Liver (tissue), 9 donors: ENCODE measurements around the gene EXT2. TPM values are rescaled to one million over a fixed set of nuclear protein-coding genes. Genes with fewer than 3 reads are reported as not detected.

Experiments used
- DNase-seq: peaks from one replicate; pipeline ENCODE4 v3.0.0-alpha.2; 2017; ENCODE audit warnings: low spot score
- H3K27ac ChIP-seq, 2 donors: one replicate each; pipeline ENCODE4 v1.7.0; 2013; ENCODE audit warnings: inconsistent platforms in 2 of 2, low read length in 2 of 2, control low read depth in 1 of 2, low read depth in 1 of 2, mild to moderate bottlenecking in 1 of 2
- H3K27me3 ChIP-seq, 4 donors: one replicate each; pipeline versions ENCODE4 v1.6.1 to v1.7.0; 2013; ENCODE audit warnings: low read length in 3 of 4, inconsistent platforms in 1 of 4, mild to moderate bottlenecking in 1 of 4, moderate library complexity in 1 of 4; ENCODE audit not compliant: control insufficient read depth in 4 of 4, insufficient read depth in 4 of 4
- H3K36me3 ChIP-seq, 4 donors: one replicate each; pipeline versions ENCODE4 v1.6.1 to v1.7.0; 2013; ENCODE audit warnings: low read length in 3 of 4, mild to moderate bottlenecking in 3 of 4, low read depth in 1 of 4, moderate library complexity in 1 of 4; ENCODE audit not compliant: control insufficient read depth in 4 of 4, insufficient read depth in 3 of 4
- H3K4me1 ChIP-seq, 4 donors: one replicate each; pipeline versions ENCODE4 v1.6.1 to v1.7.0; 2013; ENCODE audit warnings: low read length in 3 of 4, mild to moderate bottlenecking in 3 of 4, moderate library complexity in 1 of 4; ENCODE audit not compliant: control insufficient read depth in 4 of 4, insufficient read depth in 4 of 4
- H3K4me3 ChIP-seq, 3 donors: one replicate each; pipeline versions ENCODE4 v1.6.1 to v1.7.0; 2013; ENCODE audit warnings: low read length in 3 of 3, control low read depth in 1 of 3, low read depth in 1 of 3, mild to moderate bottlenecking in 1 of 3
- H3K9ac ChIP-seq, 2 donors: one replicate each; pipeline ENCODE4 v1.7.0; 2013; ENCODE audit warnings: low read length in 2 of 2, mild to moderate bottlenecking in 2 of 2, moderate library complexity in 2 of 2, control low read depth in 1 of 2, low read depth in 1 of 2
- H3K9me3 ChIP-seq, 4 donors: one replicate each; pipeline versions ENCODE4 v1.6.1 to v1.7.0; 2013; ENCODE audit warnings: low read length in 3 of 4; ENCODE audit not compliant: control insufficient read depth in 4 of 4
- CTCF ChIP-seq: fragments of 150-350 bp; IDR thresholded peaks from 2 replicates; pipeline ENCODE4 v1.5.1; 2017; ENCODE audit warnings: improper control_type of control experiment, low read depth, low read length; ENCODE audit not compliant: missing input control
- EGR1 ChIP-seq, 2 donors: IDR thresholded peaks; 2 replicates each; pipeline ENCODE4 v1.6.1; 2016 to 2018; ENCODE audit warnings: antibody characterized with exemption in 2 of 2, low read depth in 2 of 2
- FOXA1 ChIP-seq: IDR thresholded peaks from 2 replicates; pipeline ENCODE4 v1.6.1; 2016; ENCODE audit warnings: antibody characterized with exemption
- FOXA2 ChIP-seq: IDR thresholded peaks from 2 replicates; pipeline ENCODE4 v1.6.1; 2016; ENCODE audit warnings: antibody characterized with exemption
- GABPA ChIP-seq, 2 donors: IDR thresholded peaks in 1 of 2; conservative IDR thresholded peaks in 1 of 2; 2 replicates each; pipeline ENCODE4 v1.6.1; 2016; ENCODE audit warnings: antibody characterized with exemption in 2 of 2, mild to moderate bottlenecking in 1 of 2, moderate library complexity in 1 of 2
- HNF4A ChIP-seq, 2 donors: conservative IDR thresholded peaks; 2 replicates each; pipeline ENCODE4 v1.6.1; 2016; ENCODE audit warnings: antibody characterized with exemption in 2 of 2, mild to moderate bottlenecking in 2 of 2
- HNF4G ChIP-seq: IDR thresholded peaks from 2 replicates; pipeline ENCODE4 v1.6.1; 2016; ENCODE audit warnings: antibody characterized with exemption
- MAX ChIP-seq: IDR thresholded peaks from 2 replicates; pipeline ENCODE4 v1.6.1; 2016; ENCODE audit warnings: antibody characterized with exemption
- NR2F2 ChIP-seq: IDR thresholded peaks from 2 replicates; pipeline ENCODE4 v1.6.1; 2016; ENCODE audit warnings: antibody characterized with exemption
- RXRA ChIP-seq, 2 donors: IDR thresholded peaks; 2 replicates each; pipeline ENCODE4 v1.6.1; 2017 to 2018; ENCODE audit warnings: antibody characterized with exemption in 2 of 2, mild to moderate bottlenecking in 1 of 2
- SP1 ChIP-seq: IDR thresholded peaks from 2 replicates; pipeline ENCODE4 v1.6.1; 2018; ENCODE audit warnings: antibody characterized with exemption, mild to moderate bottlenecking
- TAF1 ChIP-seq: conservative IDR thresholded peaks from 2 replicates; pipeline ENCODE4 v1.6.1; 2016; ENCODE audit warnings: antibody characterized with exemption, mild to moderate bottlenecking
- YY1 ChIP-seq: IDR thresholded peaks from 2 replicates; pipeline ENCODE4 v1.6.1; 2016; ENCODE audit warnings: antibody characterized with exemption, mild to moderate bottlenecking
- WGBS: extraction: QIAGEN DNeasy Blood & Tissue Kit; methylation state at CpG from one replicate; pipeline ENCODE4 v1.1.7; 2013; 5-methylcytosine and 5-hydroxymethylcytosine counted together
- polyA plus RNA-seq, 2 donors: library from polyadenylated mRNA; stranded (reverse) in 1 of 2; unstranded in 1 of 2; fragments of 200-250 nt in 1 of 2; fragments of >200 nt in 1 of 2; fragmentation: Nextera tagmentation in 1 of 2; extraction: Ambion mirVana in 1 of 2; gene quantifications; one replicate each; pipeline versions ENCODE4 v1.2.1 to v1.2.3, GENCODE V29; 2013 to 2015
- total RNA-seq, 2 donors: library from RNA; depleted of rRNA; stranded (reverse); fragments of >200 nt; gene quantifications; one replicate each; pipeline ENCODE4 v1.2.3, GENCODE V29; 2014
- TF ChIP-seq, protein P1 (sequence below): IDR thresholded peaks from 2 replicates; pipeline ENCODE4 v1.6.1; 2016; ENCODE audit warnings: antibody characterized with exemption
- TF ChIP-seq, protein P2 (sequence below): IDR thresholded peaks from 2 replicates; pipeline ENCODE4 v1.6.1; 2016; ENCODE audit warnings: antibody characterized with exemption, mild to moderate bottlenecking
- donor health status: healthy.
- donor health status: healthy.
- donor health status: healthy.
- donor health status: healthy.
- donor health status: healthy.

Gene EXT2
- total and polyA plus RNA-seq, 4 donors = 8.4 to 36.1 (median 29.8) TPM

- Histone ChIP-seq H3K27me3 (peaks cover 0 to 3% (median 0%) of the 10 kb centered on the region in 4 donors), H3K4me3 (no peak overlapping the region), H3K4me1 (no peaks in the 10 kb centered on the region), H3K9ac (no peak overlapping the region), H3K27ac (no peak overlapping the region), H3K9me3 (no peaks in the 10 kb centered on the region), H3K36me3 (no peaks in the 10 kb centered on the region)
- no peak for DNase-seq
- WGBS = 79% methylated on average over 3 of the region's 3 CpGs
- TF ChIP-seq HNF4G = no peak
- TF ChIP-seq FOXA1 = no peak
- TF ChIP-seq RXRA (IDR thresholded peaks at IDR 0.05) = no peak
- no peak for TF ChIP-seq CTCF
- TF ChIP-seq MAX = no peak
- TF ChIP-seq YY1 = no peak
- TF ChIP-seq, protein P1, sequence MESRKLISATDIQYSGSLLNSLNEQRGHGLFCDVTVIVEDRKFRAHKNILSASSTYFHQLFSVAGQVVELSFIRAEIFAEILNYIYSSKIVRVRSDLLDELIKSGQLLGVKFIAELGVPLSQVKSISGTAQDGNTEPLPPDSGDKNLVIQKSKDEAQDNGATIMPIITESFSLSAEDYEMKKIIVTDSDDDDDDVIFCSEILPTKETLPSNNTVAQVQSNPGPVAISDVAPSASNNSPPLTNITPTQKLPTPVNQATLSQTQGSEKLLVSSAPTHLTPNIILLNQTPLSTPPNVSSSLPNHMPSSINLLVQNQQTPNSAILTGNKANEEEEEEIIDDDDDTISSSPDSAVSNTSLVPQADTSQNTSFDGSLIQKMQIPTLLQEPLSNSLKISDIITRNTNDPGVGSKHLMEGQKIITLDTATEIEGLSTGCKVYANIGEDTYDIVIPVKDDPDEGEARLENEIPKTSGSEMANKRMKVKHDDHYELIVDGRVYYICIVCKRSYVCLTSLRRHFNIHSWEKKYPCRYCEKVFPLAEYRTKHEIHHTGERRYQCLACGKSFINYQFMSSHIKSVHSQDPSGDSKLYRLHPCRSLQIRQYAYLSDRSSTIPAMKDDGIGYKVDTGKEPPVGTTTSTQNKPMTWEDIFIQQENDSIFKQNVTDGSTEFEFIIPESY = no peak
- TF ChIP-seq, protein P2, sequence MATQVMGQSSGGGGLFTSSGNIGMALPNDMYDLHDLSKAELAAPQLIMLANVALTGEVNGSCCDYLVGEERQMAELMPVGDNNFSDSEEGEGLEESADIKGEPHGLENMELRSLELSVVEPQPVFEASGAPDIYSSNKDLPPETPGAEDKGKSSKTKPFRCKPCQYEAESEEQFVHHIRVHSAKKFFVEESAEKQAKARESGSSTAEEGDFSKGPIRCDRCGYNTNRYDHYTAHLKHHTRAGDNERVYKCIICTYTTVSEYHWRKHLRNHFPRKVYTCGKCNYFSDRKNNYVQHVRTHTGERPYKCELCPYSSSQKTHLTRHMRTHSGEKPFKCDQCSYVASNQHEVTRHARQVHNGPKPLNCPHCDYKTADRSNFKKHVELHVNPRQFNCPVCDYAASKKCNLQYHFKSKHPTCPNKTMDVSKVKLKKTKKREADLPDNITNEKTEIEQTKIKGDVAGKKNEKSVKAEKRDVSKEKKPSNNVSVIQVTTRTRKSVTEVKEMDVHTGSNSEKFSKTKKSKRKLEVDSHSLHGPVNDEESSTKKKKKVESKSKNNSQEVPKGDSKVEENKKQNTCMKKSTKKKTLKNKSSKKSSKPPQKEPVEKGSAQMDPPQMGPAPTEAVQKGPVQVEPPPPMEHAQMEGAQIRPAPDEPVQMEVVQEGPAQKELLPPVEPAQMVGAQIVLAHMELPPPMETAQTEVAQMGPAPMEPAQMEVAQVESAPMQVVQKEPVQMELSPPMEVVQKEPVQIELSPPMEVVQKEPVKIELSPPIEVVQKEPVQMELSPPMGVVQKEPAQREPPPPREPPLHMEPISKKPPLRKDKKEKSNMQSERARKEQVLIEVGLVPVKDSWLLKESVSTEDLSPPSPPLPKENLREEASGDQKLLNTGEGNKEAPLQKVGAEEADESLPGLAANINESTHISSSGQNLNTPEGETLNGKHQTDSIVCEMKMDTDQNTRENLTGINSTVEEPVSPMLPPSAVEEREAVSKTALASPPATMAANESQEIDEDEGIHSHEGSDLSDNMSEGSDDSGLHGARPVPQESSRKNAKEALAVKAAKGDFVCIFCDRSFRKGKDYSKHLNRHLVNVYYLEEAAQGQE = no peak
- no peak for TF ChIP-seq GABPA (IDR thresholded peaks at IDR 0.05 in 1 of 2, conservative IDR thresholded peaks at IDR 0.05 in 1 of 2)
- no peak for TF ChIP-seq TAF1
Observed at GRCh38 chr11:44049832-44050231, 45.6 kb upstream of the EXT2 start.

DNA sequence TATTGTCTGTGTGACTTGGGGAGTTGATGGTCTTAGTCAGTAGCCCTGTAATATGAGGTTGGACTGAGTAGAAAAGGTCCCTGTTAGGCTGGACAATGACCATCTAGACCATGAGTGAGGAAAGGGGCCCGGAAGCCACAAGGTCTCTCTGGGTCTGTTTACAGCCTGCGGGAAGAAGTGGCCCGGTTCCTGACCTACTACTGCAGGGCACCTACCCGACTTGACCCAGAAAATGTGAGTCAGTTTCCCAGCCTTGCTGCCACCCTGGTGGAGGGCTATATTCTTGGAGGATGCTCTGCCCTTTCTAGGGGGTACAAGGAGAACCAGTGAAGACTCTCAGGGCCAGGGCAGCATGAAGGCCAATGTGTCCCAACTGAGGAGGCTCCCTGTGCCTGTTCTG is 44.3 kb upstream of the EXT2 start:
- Histone ChIP-seq H3K4me1 (no peaks in the 10 kb centered on the region), H3K9me3 (no peaks in the 10 kb centered on the region), H3K4me3 (no peak overlapping the region), H3K36me3 (no peaks in the 10 kb centered on the region), H3K27ac (no peak overlapping the region), H3K9ac (no peak overlapping the region), H3K27me3 (peaks cover 0 to 3% (median 0%) of the 10 kb centered on the region in 4 donors)
- WGBS = 94% methylated on average over 4 of the region's 4 CpGs
- DNase-seq = no peak
- no peak for TF ChIP-seq TAF1
- TF ChIP-seq FOXA1 = no peak
- no peak for TF ChIP-seq HNF4G
- no peak for TF ChIP-seq SP1
- TF ChIP-seq HNF4A (conservative IDR thresholded peaks at IDR 0.05) = no peak
- no peak for TF ChIP-seq MAX
- TF ChIP-seq GABPA (IDR thresholded peaks at IDR 0.05 in 1 of 2, conservative IDR thresholded peaks at IDR 0.05 in 1 of 2) = no peak
- TF ChIP-seq RXRA (IDR thresholded peaks at IDR 0.05) = no peak
- TF ChIP-seq FOXA2 = no peak
- no peak for TF ChIP-seq NR2F2
- TF ChIP-seq, protein P2 = no peak
- no peak for TF ChIP-seq EGR1 (IDR thresholded peaks at IDR 0.05; ENCODE audit: low read depth in 2 of 2)
- no peak for TF ChIP-seq CTCF
- no peak for TF ChIP-seq YY1
